B cell (primary cell): ENCODE measurements around the gene LAG3.

Experiments
- CTCF ChIP-seq: fragments of 200-600 bp; IDR thresholded peaks from one replicate; pipeline ENCODE4 v1.8.0; 2022; ENCODE audit warnings: antibody characterized with exemption, mild to moderate bottlenecking
- EZH2 ChIP-seq: IDR thresholded peaks from 2 replicates; pipeline ENCODE4 v1.6.1; 2012; ENCODE audit warnings: borderline replicate concordance, low read depth, mild to moderate bottlenecking, moderate library complexity, low read length; ENCODE audit not compliant: insufficient read depth, poor library complexity, severe bottlenecking

GRCh38 chr12:6754411-6754810 is 17.9 kb upstream of the LAG3 start:
- TF ChIP-seq CTCF (no peak), EZH2 (no peak)
